ENCODE data around the gene MRTO4. TPM values are rescaled to one million over a fixed set of nuclear protein-coding genes. Genes with fewer than 3 reads are reported as not detected.

The MRTO4 gene
- total RNA-seq, 4 donors from 2014 or later = 16.4 to 33.0 (median 19.5) TPM

- TF ChIP-seq CTCF (IDR thresholded peaks at IDR 0.05) (no peak), POLR2A (IDR thresholded peaks at IDR 0.05) (no peak), EP300 (IDR thresholded peaks at IDR 0.05) (no peak)
- Histone ChIP-seq H3K36me3 (peaks cover 0 to 89% (median 24%) of the 10 kb centered on the region in 3 donors), H3K4me3 (no peak overlapping the region), H3K27ac (no peak overlapping the region), H3K4me1 (no peaks in the 10 kb centered on the region), H3K9me3 (no peaks in the 10 kb centered on the region), H3K27me3 (no peaks in the 10 kb centered on the region)
- 84 to 89% methylated on average over 7 of the region's 7 CpGs for WGBS, 2 donors
- DNase-seq (ENCODE audit: low spot score in 2 of 2) = no peak
Measured at GRCh38 chr1:19219451-19219850, 32.2 kb upstream of the MRTO4 start.

GRCh38 chr1:19220080-19220846 lies 31.3 kb upstream of the MRTO4 start:
- Histone ChIP-seq H3K36me3 (peaks cover 0 to 97% (median 28%) of the 10 kb centered on the region in 3 donors), H3K4me1 (no peaks in the 10 kb centered on the region), H3K4me3 (no peak overlapping the region), H3K27me3 (no peaks in the 10 kb centered on the region), H3K9me3 (no peaks in the 10 kb centered on the region), H3K27ac (no peak overlapping the region)
- no peak for TF ChIP-seq CTCF (IDR thresholded peaks at IDR 0.05)
- TF ChIP-seq EP300 (IDR thresholded peaks at IDR 0.05) = no peak
- WGBS, 2 donors = 93% methylated on average over 8 of the region's 8 CpGs
- DNase-seq (ENCODE audit: low spot score in 2 of 2) = no peak

- Histone ChIP-seq H3K4me3 (no peak overlapping the region), H3K4me1 (no peaks in the 10 kb centered on the region), H3K27me3 (no peaks in the 10 kb centered on the region), H3K27ac (no peak overlapping the region), H3K9me3 (no peaks in the 10 kb centered on the region), H3K36me3 (peaks cover 0 to 99% (median 35%) of the 10 kb centered on the region in 3 donors)
- 85% methylated on average over 7 of the region's 7 CpGs for WGBS, 2 donors
- no peak for DNase-seq (ENCODE audit: low spot score in 2 of 2)
- TF ChIP-seq POLR2A (IDR thresholded peaks at IDR 0.05) = no peak
- no peak for TF ChIP-seq CTCF (IDR thresholded peaks at IDR 0.05)
- no peak for TF ChIP-seq EP300 (IDR thresholded peaks at IDR 0.05)
Measured at GRCh38 chr1:19220991-19221390, 30.6 kb upstream of the MRTO4 start.

DNA sequence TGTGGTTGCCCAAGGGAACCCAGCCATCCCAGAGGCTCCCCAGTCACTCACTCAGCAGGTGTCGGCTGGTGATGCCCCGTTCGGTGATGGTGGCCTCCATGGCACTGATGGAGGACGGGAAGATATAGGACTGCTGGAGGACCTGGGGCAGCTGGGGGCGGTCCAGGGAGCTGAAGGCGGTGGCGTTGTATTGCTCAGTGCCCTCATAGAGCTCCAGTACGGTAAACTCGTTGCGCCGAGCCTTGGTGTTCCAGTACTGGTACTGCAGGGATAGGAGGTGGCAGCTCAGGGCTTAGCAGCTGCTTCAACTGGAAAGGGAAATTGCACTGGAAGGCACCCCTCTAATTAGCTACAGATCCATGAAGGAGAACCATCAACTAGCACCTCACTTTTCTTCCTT lies 29.0 kb upstream of the MRTO4 start:
- no peaks in the 10 kb centered on the region for H3K27me3 ChIP-seq
- no peak for DNase-seq (ENCODE audit: low spot score in 2 of 2)
- no peak overlapping the region for H3K4me3 ChIP-seq
- 92 to 93% methylated on average over 11 of the region's 11 CpGs for WGBS, 2 donors
- H3K9me3 ChIP-seq = no peaks in the 10 kb centered on the region
- peaks cover 6 to 100% (median 37%) of the 10 kb centered on the region in 3 donors for H3K36me3 ChIP-seq
- TF ChIP-seq EP300 (IDR thresholded peaks at IDR 0.05) (no peak), POLR2A (IDR thresholded peaks at IDR 0.05) (no peak), CTCF (IDR thresholded peaks at IDR 0.05) (no peak)
- H3K27ac ChIP-seq = no peak overlapping the region
- no peaks in the 10 kb centered on the region for H3K4me1 ChIP-seq

GRCh38 chr1:19222979-19223824 lies 28.4 kb upstream of the MRTO4 start:
- no peaks in the 10 kb centered on the region for H3K9me3 ChIP-seq
- H3K4me1 ChIP-seq = no peaks in the 10 kb centered on the region
- no peak for TF ChIP-seq EP300 (IDR thresholded peaks at IDR 0.05)
- TF ChIP-seq CTCF (IDR thresholded peaks at IDR 0.05) = no peak
- TF ChIP-seq POLR2A (IDR thresholded peaks at IDR 0.05) = no peak
- DNase-seq (ENCODE audit: low spot score in 2 of 2) = no peak
- H3K36me3 ChIP-seq = peaks cover 6 to 100% (median 37%) of the 10 kb centered on the region in 3 donors
- H3K27ac ChIP-seq = no peak overlapping the region
- no peaks in the 10 kb centered on the region for H3K27me3 ChIP-seq
- WGBS, 2 donors = 91 to 93% methylated on average over 15 of the region's 15 CpGs
- H3K4me3 ChIP-seq = no peak overlapping the region
